Umbilical cord (tissue), 2 donors: Measurements from ENCODE around the gene RPL21. TPM values are rescaled to one million over a fixed set of nuclear protein-coding genes. Genes with fewer than 3 reads are reported as not detected.
"Not testable (repeated sequence)": the region's sequence is repeated elsewhere in the genome, so short reads cannot be mapped to it uniquely, and the experiment has no call there.

Experiments used
- DNase-seq: peaks from one replicate; pipeline ENCODE4 v3.0.0-alpha.2; 2015; ENCODE audit warnings: low spot score
- total RNA-seq: library from RNA; depleted of rRNA; stranded (reverse); fragments of >200 nt; gene quantifications from one replicate; pipeline ENCODE4 v1.2.3, GENCODE V29; 2014; ENCODE audit warnings: low replicate concordance; ENCODE audit not compliant: insufficient read depth

The RPL21 gene
- 660 TPM for total RNA-seq

DNA sequence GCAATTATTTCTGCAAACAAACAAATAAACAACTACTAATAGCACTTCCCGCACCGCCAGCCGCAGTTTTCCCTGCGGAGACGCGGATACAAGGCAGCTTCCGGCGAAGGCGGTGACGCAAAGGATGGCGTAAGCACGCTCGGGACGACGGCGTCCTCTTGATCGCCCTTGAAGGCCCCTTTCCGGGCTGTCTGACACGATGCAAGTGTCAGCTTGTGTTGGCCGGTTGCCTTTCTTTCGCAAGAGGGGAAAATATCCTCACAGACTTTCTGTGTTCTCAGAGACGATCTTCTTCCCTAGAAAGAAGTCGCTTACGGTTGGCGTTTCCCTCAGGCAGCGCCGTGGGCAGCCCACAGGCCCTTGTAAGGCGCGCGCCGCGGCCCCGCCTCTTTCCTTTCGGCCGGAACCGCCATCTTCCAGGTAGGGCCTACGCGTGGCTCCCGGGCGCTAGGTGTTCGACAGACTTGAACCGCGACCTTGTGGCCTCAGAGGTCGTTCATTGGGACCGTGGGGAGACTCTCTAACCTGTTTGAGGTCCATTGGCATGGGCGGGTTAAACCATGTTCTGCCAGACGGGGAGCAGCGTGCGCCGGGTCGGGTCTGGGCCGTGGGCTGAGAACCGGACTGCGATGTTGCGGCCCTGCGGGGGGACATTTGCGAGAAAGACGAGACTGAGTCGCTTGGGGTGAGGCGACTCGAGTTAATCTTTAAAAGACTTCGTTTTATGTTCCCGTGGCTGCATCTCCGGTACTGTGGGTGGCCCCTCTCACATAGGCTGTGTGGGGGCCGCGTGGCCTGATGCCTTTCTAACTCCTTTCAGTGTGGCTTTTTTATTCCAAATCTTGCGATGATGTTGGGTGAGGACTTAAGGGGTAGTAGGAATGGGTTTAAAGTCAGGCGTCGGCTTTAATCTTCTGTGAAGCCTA, at the start of gene RPL21:
RPL21 (plus strand) TSS at position 393 of the 926 bp plus-strand sequence. CDS start 2,219 bp downstream, outside the sequence.
- DNase-seq, result peak; percentile 99

DNA sequence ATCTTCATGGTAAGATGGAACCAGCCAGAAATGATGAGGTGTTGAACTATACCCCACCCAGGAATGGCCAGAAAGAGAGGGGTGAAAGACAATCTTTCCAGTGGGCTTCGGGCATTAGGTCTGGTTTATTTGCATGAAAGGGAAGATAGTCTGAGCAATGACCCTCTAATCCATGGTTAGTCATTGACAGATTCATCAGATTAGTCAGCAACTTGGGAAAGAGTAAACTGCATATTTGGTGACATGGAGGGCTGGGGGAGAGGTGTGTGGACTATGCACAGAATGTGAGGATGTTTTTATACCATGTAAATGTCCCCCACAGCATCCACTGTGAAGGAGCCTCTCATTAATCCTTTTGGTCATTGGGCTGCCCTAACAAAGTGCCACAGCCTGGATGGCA, 49.7 kb upstream of the RPL21 start:
- DNase-seq, result no peak

- DNase-seq, result no peak
These were observed 48.2 kb upstream of the RPL21 start for GRCh38 chr13:27203186-27203585.

DNA sequence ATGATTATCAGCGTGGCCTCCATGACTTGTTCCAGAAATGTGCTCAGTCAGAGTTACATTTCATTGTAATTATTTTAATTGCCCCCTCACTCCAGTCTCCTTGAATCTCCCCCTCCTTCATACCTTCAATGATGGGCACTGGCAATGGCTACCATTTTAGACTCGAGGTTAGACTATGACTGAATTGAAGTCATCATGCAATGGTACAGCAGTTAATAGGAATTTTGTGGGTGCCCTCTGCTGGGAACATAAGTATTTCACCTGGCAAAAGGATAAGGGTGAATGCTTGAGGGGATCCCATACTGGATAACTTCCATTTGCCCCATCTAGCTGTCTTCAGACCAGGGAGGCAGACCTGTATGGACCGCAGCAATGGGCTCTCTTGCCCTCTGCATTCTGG, 47.5 kb upstream of the RPL21 start:
- DNase-seq, result no peak

GRCh38 chr13:27208514-27208913, 42.8 kb upstream of the RPL21 start:
- no peak for DNase-seq

- no peak for DNase-seq
These were observed 40.1 kb upstream of the RPL21 start for GRCh38 chr13:27211271-27211670.

DNA sequence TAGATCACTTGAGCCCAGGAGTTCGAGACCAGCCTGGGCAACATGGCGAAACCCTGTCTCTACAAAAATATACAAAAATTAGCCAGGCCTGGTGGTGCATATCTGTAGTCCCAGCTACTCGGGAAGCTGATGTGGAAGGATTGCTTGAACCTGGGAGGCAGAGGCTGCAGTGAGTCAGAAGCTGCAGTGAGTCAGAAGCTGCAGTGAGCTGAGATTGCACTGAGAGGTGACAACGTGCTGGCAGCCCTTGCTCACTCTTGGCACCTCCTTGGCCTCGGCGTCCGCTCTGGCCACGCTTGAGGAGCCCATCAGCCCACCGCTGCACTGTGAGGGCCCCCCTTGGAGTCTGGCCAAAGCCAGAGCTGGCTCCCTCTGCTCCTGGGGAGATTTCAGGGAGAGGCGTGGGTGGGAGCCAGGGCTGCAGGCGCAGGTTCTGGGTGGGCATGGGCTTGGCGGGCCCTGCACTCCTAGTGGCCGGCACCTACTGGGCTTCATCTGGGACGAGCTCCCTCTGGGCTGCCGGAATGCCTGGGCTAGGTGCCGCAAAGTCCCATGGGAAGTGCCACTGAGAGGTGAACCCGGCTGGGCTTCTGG, 39.5 kb upstream of the RPL21 start:
- DNase-seq, result no peak

GRCh38 chr13:27213386-27213785, 38.0 kb upstream of the RPL21 start:
- not testable (repeated sequence) for DNase-seq

- DNase-seq, result not testable (repeated sequence)
These were observed 33.6 kb upstream of the RPL21 start for GRCh38 chr13:27217791-27218190.

DNA sequence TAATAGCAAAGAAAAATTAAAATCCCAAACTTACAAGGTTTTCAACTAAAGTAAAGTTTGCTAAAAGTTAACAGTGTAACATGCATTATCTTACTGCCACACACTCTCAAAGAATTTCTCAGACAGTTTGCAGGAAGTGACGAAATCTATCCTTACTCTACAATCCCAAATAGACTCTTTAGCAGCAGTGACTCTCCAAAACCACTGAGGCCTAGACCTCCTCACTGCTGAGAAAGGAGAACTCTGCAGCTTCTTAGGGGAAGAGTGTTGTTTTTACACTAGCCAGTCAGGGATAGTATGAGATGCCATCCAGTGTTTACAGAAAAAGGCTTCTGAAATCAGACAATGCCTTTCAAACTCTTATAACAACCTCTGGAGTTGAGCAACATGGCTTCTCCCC, 32.5 kb upstream of the RPL21 start:
- DNase-seq, result not testable (repeated sequence)

GRCh38 chr13:27219611-27220010, 31.7 kb upstream of the RPL21 start:
- no peak for DNase-seq

GRCh38 chr13:27222100-27222499, 29.3 kb upstream of the RPL21 start:
- not testable (repeated sequence) for DNase-seq

GRCh38 chr13:27226991-27227390, 24.4 kb upstream of the RPL21 start:
- DNase-seq, result no peak

DNA sequence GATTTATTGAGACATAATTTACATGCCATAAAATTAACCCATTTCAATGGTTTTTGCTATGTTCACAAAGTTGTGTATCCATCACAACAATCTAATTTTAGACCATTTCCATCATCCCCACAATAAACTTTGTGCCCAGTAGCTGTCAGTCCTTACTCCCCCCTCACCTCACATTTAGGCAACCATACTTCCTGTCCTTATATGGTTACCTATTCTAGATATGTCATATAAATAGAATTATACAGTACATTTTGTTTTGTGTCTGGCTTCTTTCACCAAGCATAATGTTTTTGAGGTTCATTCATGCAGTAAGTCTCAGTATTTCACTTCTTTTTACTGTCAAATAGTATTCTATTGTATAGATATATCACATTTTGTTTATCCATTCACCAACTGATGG, 23.2 kb upstream of the RPL21 start:
- DNase-seq, result no peak

GRCh38 chr13:27229642-27230041, 21.7 kb upstream of the RPL21 start:
- DNase-seq, result no peak

- no peak for DNase-seq
These were observed 17.4 kb upstream of the RPL21 start for GRCh38 chr13:27233964-27234363.

- no peak for DNase-seq
These were observed 14.9 kb upstream of the RPL21 start for GRCh38 chr13:27236478-27236877.

DNA sequence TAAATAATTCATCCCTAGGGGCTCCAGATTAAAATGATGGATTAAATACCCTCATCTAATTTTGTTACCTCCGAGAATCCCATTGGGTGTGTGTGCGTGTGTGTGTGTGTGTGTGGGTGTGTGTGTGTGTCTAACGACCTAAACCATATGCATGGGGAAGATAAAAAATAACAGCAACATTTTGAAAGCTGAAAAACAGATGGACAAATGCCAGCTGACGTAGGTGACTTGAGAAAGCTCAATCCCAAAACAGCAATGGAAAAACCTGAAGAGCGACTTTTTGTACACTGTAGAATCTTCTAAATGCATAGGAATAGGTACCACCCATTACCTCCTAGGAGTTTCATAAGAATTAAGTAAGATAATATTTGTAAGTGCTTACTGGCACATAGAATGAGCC, 8.7 kb upstream of the RPL21 start:
- peak; percentile 24 for DNase-seq

- no peak for DNase-seq
These were observed 5.7 kb upstream of the RPL21 start for GRCh38 chr13:27245610-27246009.

DNA sequence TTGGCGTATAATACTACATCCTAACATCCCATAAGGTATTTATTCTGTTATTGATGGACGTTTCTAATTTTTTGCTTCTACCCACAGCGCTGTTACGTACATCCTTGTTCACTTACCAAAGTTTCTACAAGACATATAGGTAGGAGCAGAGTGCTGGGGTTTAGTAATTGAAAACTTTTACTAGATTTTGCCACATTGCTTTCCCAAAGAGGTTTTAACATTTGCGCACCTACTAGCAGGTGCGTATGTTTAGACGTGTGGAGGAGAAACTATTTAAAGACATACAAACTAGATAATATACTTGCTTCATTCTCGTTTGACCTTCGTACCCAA, 559 bp upstream of the RPL21 start:
- no peak for DNase-seq

GRCh38 chr13:27252467-27252866, 1.1 kb downstream of the RPL21 start:
- no peak for DNase-seq

GRCh38 chr13:27257233-27257568, 5.8 kb downstream of the RPL21 start:
- DNase-seq, result no peak

GRCh38 chr13:27257648-27258253, 6.4 kb downstream of the RPL21 start:
- DNase-seq, result no peak
